ENCODE measurements around the gene PITRM1.

The PITRM1 gene

DNA sequence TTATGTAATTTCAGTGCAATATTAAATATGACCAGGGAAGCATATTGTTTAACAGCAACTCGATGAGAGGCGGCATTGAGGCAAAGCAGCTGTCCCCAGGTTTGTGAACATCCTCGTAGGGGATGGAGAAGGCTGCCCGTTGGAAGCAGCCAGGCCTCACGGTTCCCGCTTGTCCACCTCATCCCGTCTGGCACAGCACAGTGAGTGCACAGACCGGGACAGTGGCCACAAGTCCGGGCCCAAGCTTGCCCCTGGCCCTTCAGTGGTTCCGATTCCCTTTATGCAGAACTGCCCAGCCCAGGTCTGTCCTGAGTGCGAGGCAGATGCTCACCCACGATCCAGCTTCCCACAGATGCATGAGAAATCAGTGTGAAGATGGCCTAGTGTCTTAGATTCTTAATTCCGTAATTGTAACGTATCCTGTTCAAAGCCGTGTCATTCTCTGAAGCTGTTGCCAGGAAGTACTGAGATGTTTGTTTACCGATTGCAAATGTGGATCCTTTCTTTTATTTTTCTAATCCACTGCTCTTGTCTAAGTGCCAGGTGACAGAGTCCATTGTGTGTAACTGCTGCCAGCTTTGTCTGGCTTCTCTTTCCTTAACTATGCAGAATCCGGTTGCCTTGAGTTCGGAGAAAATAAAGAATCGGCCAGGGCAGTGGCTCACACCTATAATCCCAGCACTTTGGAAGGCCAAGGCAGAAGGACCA lies 69.7 kb downstream of the PITRM1 start:
- no peak for DNase-seq (ENCODE audit: low read depth in 3 of 3)

DNA sequence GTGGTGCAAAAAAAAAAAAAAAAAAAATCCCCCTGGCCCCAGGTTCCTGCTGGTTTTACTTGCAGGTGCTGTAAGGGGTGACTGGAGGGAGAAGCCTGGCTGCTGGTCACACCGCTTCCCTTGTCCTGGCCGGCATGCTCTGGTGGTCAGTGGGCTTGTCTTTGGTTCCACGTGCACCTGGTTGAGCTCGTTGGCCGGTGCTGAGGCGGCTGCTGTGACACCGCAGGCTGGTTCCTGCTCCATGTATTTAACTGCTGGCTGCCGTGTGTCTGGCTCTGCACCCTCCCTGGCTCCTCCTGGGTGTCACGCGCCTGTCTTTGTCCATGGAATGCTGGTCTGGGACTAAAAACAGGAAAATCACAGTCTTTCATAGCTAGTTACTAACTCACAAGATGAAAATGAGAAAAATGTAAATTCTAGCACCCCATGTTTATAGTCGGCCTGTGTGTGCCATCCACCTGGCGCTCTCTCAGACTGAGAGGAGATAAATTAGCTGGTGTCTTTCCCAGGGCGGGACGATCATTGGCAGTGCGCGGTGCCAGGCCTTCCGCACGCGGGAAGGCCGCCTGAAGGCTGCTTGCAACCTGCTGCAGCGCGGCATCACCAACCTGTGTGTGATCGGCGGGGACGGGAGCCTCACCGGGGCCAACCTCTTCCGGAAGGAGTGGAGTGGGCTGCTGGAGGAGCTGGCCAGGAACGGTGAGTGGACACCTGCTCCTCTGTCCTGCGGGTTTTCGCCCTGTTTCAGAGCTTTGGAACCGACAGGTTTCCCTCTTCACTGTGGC lies 71.5 kb downstream of the PITRM1 start:
- DNase-seq (ENCODE audit: low read depth in 3 of 3), result no peak

DNA sequence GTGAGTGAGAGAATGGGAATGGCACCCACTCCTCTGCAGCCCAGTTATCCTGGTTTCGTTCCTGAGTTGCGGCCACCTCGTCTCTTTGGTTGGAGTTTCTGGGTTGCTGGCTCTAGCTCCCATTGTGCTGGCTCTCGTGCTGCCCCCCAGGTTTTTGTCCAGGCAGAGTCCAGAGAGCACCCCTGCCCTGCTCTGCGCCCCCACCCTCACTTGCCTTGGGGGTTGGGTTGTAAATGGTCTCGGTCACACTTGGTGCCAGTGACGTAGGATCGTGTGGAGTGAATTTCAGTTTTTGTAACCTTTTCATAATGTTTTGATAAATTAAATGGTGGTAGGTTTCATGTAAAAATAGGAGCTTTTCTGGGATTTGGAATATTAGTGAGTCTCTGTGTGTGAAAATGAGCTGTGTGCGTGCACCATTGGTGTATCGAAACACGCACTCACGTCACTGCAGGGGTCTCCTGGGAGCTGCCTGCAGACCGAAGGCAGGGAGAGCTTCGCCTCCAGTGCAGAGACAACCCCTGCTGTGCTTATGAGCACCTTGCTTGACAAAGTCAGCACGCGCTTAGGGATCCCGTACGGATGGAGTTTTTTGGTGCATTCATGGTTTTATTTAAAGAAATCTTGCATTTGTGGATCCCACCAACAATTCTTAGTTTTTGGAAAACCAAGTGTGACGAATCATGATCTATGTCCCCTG lies 72.3 kb downstream of the PITRM1 start:
- no peak for DNase-seq (ENCODE audit: low read depth in 3 of 3)

DNA sequence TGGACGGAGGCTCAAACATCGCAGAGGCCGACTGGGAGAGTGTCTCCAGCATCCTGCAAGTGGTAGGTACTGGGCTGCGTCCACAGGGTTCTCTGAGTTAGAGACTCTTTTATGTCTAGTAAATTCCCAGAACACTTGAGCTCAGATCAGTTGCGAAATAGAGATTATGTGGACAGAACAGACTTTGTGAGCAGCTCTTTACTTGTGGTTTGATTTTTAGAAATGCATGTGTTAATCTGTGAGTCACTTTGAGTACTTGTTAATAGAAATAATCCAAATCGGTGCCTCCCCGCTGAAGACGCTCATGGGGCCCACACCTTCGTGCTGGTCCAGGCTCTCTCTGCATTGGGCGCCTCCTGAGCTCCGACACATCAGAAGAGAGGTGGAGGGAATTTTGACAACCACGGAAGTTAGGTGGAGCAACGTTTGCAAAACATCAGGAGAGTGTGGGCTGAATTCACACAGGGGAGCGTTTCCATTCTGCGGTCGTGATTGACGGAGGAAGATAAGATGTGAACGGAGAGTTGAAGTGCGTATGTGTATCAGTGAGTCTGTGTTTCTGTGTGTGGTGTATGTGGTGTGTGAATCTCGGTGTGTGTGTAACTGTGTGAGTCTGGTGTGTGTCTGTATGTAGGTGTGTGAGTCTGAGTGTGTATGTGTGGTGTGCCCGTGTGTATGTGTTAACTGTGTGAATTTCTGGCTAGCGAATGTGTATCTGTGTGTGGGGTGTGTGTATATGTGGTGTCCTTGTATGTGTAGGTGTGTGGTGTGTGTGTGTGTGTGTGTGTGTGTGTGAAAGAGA lies 73.1 kb downstream of the PITRM1 start:
- no peak for DNase-seq (ENCODE audit: low read depth in 3 of 3)

DNA sequence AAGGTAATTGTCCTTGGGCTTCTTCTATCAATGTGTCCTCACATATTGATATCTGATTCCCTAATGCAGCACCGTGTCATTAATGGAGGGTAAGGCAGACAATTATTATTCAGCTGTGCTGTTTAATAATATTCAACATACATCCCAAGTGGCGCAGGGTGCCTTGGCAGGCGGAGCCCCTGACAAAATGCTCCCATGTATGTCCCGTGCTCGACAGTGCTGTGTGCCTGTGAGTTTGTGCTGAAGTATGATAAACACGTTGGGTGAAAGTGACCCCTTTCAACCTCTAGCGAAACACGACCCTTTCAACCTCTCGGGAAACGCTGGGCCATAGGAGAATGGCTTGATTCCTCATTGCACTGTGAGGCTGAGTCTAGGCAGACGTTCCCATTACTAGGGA lies 73.9 kb downstream of the PITRM1 start:
- no peak for DNase-seq (ENCODE audit: low read depth in 3 of 3)

DNA sequence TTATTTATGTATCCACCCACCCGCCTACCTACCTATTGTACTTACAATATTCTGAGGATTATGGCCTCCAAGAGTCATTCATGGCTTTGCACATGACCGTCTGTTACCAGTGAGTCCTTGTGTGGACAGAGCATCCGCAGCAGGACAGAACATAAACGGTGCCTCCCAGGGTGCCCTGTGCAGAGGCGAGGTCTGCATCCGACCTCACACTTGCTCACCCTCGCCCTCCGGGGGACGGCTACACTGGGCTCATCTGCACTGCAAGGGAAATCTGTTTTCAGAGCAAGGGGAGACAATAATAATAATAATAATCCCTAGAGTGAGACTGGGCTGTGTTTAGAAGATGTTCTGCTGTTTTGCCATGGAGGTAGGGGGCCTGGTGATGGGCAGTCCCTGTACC lies 75.4 kb downstream of the PITRM1 start:
- DNase-seq (ENCODE audit: low read depth in 3 of 3), result no peak

DNA sequence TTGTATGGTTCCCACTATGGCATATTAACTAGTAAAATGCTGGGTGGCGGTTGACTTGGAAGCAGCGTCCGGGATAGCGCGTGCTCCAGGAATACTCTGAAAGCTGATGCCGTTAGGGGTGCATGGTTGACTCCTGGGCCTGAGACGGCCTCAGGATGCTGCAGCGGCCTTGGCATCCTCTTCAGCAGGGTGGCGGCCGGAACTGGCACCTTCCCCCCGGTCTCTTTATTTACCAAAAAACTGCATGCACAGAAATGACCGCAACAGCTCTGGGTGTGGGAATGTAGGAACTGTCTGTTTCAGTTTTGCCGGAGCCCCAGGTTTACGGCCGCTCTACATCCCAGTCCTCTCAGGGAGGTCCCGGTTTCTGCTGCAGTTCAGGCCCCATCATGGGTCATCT lies 76.4 kb downstream of the PITRM1 start:
- DNase-seq (ENCODE audit: low read depth in 3 of 3), result no peak

DNA sequence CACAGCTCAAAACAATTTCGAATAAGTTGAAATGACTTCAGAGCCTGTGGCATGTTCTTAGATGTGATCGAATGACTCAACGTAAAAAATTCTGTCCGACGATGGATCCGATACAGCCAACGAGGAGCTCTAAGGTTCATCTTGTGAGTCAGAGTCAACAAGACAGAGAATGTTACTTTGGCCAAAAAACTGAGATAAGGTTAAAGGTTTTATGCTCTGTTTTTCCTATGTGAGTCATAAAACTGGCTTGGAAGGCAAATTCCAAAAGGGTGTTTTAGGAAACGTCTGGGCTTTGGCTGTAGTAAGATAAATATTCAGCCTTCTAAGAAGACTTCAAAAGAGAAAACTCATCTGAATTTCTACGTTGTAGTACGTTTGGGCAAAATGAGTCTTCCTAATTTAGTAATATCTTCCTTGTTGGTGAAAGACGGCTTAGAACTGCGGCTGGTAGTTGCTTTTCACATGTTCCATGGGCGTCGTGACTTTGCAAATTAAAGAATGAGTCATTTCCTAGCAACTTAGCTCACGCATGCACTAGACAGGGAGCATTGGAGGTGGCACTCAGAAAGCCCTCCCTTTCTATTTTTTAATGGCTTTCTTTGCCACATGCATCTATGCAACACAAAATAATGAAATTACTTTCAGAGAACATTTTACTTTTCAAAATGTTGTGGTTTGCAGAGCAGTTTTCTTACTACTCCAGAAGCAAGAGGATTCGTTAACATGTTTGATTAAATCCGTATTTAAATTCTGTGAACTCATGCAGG lies 77.0 kb downstream of the PITRM1 start:
- DNase-seq (ENCODE audit: low read depth in 3 of 3), result peak; percentile 37 to 52 (median 41)

DNA sequence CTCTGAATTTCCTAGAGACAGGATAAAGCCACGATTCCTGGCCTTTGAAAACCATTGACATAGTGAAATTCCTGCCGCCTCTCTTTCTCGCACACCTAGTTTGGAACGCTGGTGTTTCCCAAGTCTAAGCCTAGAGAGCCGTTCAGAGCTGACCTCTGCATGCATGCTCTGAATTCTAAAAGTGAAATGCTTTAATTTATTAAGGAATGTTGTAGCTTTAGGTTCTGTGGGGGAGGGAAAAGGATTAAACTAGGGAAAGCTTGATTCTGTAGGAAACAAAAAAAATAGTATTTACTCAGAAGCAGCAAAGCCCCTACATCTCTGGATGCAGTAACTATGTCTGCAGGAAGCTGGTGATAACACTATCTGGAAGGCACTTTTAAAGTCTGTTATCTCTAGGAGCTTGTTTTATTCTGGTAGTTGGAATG lies 78.0 kb downstream of the PITRM1 start:
- no peak for DNase-seq (ENCODE audit: low read depth in 3 of 3)

DNA sequence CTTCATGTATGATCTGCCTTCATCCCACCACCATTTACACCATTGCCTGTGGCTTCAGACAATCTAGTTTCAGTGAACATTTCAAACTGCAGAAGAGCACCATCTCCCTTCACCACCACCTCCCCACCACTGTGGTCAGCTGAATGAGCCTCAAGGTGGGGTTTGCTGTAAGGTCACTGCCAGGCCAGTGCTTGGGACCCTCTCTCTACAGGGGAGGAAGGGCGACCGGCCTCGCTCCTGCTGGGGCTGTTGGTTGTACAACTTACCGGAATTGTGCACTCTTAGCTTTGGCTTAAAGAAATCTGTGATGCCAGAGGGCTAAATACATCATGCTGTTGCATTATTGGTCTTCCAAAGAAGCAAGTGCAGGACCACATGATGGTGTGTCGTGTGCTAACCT lies 78.6 kb downstream of the PITRM1 start:
- DNase-seq (ENCODE audit: low read depth in 3 of 3), result no peak

DNA sequence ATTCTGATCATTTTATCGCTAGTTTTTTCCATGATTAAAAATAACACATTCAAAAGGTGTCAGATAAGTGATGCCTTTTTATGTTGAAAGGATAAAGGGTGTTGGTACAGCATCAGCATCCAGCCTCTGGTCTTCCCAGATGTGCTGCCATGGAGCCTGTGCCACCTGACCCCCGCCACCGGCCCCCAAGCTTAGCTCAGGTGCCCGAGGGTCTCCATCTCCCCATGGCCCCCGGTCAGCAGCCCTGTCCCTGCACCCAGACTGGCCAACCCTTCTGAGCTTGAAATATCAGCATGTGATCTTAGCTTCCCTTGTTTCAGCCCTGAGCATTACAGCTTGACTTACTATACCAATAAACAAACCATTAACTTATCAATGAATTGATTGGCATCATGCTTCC lies 80.7 kb downstream of the PITRM1 start:
- DNase-seq (ENCODE audit: low read depth in 3 of 3), result no peak

DNA sequence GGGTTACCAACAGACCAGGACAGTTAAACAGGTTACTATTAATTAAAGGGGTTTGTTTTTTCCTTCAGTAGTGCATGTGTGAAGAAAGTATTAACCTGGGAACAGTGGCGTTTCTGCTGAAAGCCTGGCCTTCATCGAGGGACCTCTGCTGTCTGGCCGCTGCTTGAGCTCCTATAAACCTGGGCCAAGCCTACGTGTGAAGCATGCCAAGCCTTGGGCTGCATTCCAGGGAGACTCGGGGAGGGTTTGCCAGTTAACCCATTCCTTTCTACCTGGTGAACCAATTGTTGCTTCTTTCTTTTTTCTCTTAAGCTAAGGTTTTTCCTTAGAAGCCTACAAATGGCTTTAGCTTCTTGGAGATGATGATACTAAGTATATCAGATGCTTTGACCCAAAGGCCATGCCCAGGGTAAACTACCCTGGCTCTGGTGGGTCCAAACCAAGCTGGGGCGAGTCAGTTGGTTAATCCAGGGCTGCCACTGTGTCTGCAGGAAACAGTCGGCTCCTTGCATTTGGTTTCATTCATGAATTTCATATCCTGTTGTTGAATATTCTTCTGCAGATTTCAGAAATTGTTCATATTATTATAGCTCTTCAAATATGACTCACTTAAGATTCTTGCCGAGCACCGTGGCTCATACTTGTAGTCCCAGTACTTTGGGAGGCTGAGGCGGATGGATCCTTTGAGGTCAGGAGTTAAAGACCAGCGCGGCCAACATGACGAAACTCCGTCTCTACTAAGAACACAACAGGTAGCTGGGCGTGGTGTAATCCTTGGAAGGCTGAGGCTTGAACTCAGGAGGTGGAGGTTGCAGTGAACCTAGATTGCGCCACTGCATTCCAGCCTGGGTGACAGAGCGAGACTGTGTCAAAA lies 81.4 kb downstream of the PITRM1 start:
- DNase-seq (ENCODE audit: low read depth in 3 of 3), result peak in 1 of 3 donors; percentile 26

DNA sequence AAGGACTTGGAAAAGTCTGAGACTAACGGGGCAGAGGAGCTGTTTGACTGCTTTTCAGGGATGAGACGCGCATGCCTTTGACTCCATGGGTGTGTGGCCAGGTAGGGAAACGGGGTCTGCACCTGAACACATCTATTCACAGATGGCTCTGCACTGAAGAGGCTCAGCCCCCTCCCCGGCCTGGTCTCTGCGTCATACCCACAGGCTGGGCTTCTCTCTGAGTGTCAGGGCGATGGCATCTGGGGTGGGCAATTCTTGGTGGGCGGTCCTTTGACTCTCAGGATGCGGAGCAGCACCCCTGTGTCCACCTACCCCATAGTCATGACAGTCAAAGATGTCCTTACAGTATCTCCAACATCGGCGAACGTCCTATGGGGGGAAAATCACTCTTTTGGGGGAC lies 82.2 kb downstream of the PITRM1 start:
- no peak for DNase-seq (ENCODE audit: low read depth in 3 of 3)
